DOHH2 (cell line): ENCODE results near the gene DAPK2.

Experiments
- H3F3A ChIP-seq: fragments of 200-600 bp; sonication (generic), shearing (Covaris generic); 2 replicates; pipeline ENCODE4 v1.6.0; 2016; ENCODE audit warnings: antibody characterized with exemption, mild to moderate bottlenecking; ENCODE audit not compliant: control insufficient read depth, insufficient read depth
- H3K27ac ChIP-seq: fragments of 200-600 bp; sonication (generic); 2 replicates; pipeline ENCODE4 v1.5.1; 2014; ENCODE audit warnings: low read depth, mild to moderate bottlenecking, low read length, moderate library complexity
- H3K27me3 ChIP-seq: fragments of 200-600 bp; sonication (generic); 2 replicates; pipeline ENCODE4 v1.6.1; 2014; ENCODE audit warnings: mild to moderate bottlenecking, low read length, mixed read lengths; ENCODE audit not compliant: control insufficient read depth
- H3K36me3 ChIP-seq: fragments of 200-600 bp; sonication (generic); 2 replicates; pipeline ENCODE4 v1.6.1; 2014; ENCODE audit warnings: mild to moderate bottlenecking, low read length, moderate library complexity, mixed read lengths; ENCODE audit not compliant: control insufficient read depth
- H3K4me1 ChIP-seq: fragments of 200-600 bp; sonication (generic); 2 replicates; pipeline ENCODE4 v1.6.1; 2014; ENCODE audit warnings: mild to moderate bottlenecking, low read length, mixed read lengths; ENCODE audit not compliant: control insufficient read depth
- H3K4me2 ChIP-seq: fragments of 200-600 bp; sonication (generic); 2 replicates; pipeline ENCODE4 v1.6.0; 2014; ENCODE audit warnings: mild to moderate bottlenecking, low read length, moderate library complexity
- H3K4me3 ChIP-seq: fragments of 200-600 bp; sonication (generic); 2 replicates; pipeline ENCODE4 v1.5.1; 2014; ENCODE audit warnings: mild to moderate bottlenecking, low read length, mixed read lengths
- H3K79me2 ChIP-seq: fragments of 200-600 bp; sonication (generic); 2 replicates; pipeline ENCODE4 v1.6.1; 2014; ENCODE audit warnings: mild to moderate bottlenecking, low read length, mixed read lengths; ENCODE audit not compliant: control insufficient read depth
- H3K9me2 ChIP-seq: fragments of 200-600 bp; sonication (generic); replicated peaks from 2 replicates; pipeline ENCODE4 v1.6.1; 2014; ENCODE audit warnings: mild to moderate bottlenecking, low read length, mixed read lengths; ENCODE audit not compliant: control insufficient read depth
- H3K9me3 ChIP-seq: fragments of 200-600 bp; sonication (generic); 2 replicates; pipeline ENCODE4 v1.6.1; 2014; ENCODE audit warnings: antibody characterized with exemption, low read length, mixed read lengths; ENCODE audit not compliant: control insufficient read depth, insufficient read depth
- H4K20me1 ChIP-seq: fragments of 200-600 bp; sonication (generic); 2 replicates; pipeline ENCODE4 v1.6.0; 2014; ENCODE audit warnings: low read depth, mild to moderate bottlenecking, antibody characterized with exemption, low read length, moderate library complexity; ENCODE audit not compliant: control insufficient read depth, insufficient read depth
- EZH2phosphoT487 ChIP-seq: fragments of 200-600 bp; sonication (generic); IDR thresholded peaks from 2 replicates; pipeline ENCODE4 v1.6.1; 2017; ENCODE audit warnings: borderline replicate concordance, mild to moderate bottlenecking, antibody characterized with exemption, low read length, moderate library complexity, mixed read lengths
- TF ChIP-seq, protein P1 (sequence below): fragments of 200-600 bp; sonication (generic); IDR thresholded peaks from one replicate; pipeline ENCODE4 v1.5.1; 2014; ENCODE audit warnings: antibody characterized with exemption, mild to moderate bottlenecking, low read depth, low read length; ENCODE audit not compliant: poor library complexity, severe bottlenecking

The DAPK2 gene

DNA sequence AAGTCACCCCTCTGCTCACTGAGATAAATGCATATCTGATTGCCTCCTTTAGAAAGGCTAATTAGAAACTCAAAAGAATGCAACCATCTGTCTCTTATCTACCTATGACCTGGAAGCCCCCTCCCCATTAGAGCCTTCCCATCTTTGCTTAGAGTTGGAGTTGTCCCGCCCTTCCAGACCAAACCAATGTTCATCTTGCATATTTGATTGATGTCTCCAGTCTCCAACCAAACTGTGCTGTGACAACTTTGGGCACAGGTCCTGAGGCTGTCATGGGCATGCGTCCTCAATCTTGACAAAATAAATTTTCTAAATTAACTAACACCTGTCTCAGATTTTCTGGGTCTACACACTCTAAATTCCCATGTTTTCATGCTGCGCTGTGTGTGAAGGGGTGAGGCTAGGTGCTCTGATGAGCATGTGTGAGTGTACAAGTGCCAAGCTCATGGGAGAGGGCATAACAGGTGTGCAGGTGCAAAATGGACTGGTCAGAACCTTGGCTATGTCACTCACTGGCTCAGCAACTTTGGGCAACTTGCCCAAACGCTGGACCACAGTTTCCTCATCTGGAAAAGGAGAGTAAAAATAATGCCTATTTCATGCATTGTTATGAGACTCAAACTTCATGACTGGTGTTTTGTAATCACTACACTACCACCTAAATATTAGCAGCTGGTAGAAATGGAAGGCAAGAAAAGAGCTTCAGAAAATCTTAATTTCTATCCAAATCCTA, 7.2 kb downstream of the DAPK2 start:
- Histone ChIP-seq H3K9me3 (no peaks in the 10 kb centered on the region), H3K27me3 (no peaks in the 10 kb centered on the region; the same call in 1 of the 2 replicates), H3K4me3 (no peak overlapping the region), H3K9me2 (no peaks in the 10 kb centered on the region), H3K4me2 (no peak overlapping the region), H3K4me1 (peaks cover 3% of the 10 kb centered on the region), H4K20me1 (no peaks in the 10 kb centered on the region), H3K27ac (no peak overlapping the region), H3K36me3 (no peaks in the 10 kb centered on the region), H3F3A (no peaks in the 10 kb centered on the region), H3K79me2 (no peaks in the 10 kb centered on the region)
- TF ChIP-seq, protein P1, sequence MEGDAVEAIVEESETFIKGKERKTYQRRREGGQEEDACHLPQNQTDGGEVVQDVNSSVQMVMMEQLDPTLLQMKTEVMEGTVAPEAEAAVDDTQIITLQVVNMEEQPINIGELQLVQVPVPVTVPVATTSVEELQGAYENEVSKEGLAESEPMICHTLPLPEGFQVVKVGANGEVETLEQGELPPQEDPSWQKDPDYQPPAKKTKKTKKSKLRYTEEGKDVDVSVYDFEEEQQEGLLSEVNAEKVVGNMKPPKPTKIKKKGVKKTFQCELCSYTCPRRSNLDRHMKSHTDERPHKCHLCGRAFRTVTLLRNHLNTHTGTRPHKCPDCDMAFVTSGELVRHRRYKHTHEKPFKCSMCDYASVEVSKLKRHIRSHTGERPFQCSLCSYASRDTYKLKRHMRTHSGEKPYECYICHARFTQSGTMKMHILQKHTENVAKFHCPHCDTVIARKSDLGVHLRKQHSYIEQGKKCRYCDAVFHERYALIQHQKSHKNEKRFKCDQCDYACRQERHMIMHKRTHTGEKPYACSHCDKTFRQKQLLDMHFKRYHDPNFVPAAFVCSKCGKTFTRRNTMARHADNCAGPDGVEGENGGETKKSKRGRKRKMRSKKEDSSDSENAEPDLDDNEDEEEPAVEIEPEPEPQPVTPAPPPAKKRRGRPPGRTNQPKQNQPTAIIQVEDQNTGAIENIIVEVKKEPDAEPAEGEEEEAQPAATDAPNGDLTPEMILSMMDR: no peak
- no peak for TF ChIP-seq EZH2phosphoT487

DNA sequence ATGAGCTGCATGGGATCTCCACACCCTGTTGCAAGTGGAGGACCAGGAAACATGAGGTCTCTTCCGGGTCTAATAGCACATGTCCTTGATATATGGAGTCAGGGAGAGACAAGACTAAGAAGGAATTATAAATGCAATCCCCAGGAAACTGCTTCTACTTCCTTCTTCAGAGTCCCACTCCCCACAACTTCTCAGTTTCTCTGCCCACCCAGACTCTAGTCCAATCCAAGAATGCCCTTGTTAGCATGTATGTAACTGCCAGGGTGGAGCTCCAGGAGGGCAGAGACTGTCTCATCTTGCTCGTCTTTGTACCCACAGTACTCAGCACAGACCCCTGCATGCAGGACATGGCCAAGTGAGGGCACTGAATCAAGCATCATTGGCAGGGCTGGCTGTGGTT, 8.3 kb downstream of the DAPK2 start:
- no peaks in the 10 kb centered on the region for H3K36me3 ChIP-seq
- H3F3A ChIP-seq: no peaks in the 10 kb centered on the region
- no peaks in the 10 kb centered on the region for H3K9me2 ChIP-seq
- no peaks in the 10 kb centered on the region; the same call in 1 of the 2 replicates for H3K27me3 ChIP-seq
- no peaks in the 10 kb centered on the region for H3K79me2 ChIP-seq
- H3K27ac ChIP-seq: no peak overlapping the region
- TF ChIP-seq, protein P1: no peak
- no peak for TF ChIP-seq EZH2phosphoT487
- no peaks in the 10 kb centered on the region for H3K9me3 ChIP-seq
- no peak overlapping the region for H3K4me3 ChIP-seq
- peaks cover 3% of the 10 kb centered on the region; the same call in 1 of the 2 replicates for H3K4me1 ChIP-seq
- H4K20me1 ChIP-seq: no peaks in the 10 kb centered on the region
- no peak overlapping the region for H3K4me2 ChIP-seq

DNA sequence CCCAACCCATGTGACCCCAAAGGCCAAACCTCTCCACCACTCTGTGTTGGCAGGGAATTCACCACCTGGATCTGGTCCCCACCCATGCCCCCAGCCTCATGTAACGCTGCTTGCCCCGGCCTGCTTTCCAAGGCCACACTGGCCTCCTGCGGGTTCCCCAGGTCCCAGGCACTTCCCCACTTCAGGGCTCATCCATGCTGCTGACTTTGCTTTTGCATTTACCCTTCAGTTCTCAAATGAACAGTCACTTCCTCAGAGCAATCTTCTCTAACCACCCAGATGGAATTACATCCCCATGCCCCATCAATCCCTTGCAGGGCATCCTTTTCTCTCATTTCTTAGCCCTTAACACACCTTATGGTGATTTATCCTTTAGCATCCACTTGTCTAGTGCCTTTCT, 9.2 kb downstream of the DAPK2 start:
- no peaks in the 10 kb centered on the region; the same call in 1 of the 2 replicates for H3K27me3 ChIP-seq
- H4K20me1 ChIP-seq: no peaks in the 10 kb centered on the region
- no peak for TF ChIP-seq EZH2phosphoT487
- TF ChIP-seq, protein P1: no peak

More for the DNA sequence above, 9.2 kb downstream of the DAPK2 start:
- Histone ChIP-seq H3K9me2 (no peaks in the 10 kb centered on the region), H3K4me3 (no peak overlapping the region), H3K9me3 (no peaks in the 10 kb centered on the region), H3K36me3 (no peaks in the 10 kb centered on the region), H3K79me2 (no peaks in the 10 kb centered on the region), H3K4me1 (peaks cover 3% of the 10 kb centered on the region; the same call in 1 of the 2 replicates), H3F3A (no peaks in the 10 kb centered on the region), H3K4me2 (no peak overlapping the region), H3K27ac (no peak overlapping the region)
